ENCODE data around the gene PTPRS. TPM values are rescaled to one million over a fixed set of nuclear protein-coding genes. Genes with fewer than 3 reads are reported as not detected.

Gene PTPRS
- 107 and 172 TPM in 2 replicates for total RNA-seq

GRCh38 chr19:5340637-5341447 lies at the start of gene PTPRS:
PTPRS (minus strand) TSS chr19:5340812; CDS start chr19:5286140, 54,672 bp downstream.

Other genes with a start within 250 kb of the PTPRS start
- not detected in 2 replicates for gene ZNRF4, start 114.6 kb upstream of the PTPRS start, total RNA-seq
- 0.22 and 0.57 TPM in 2 replicates for gene TINCR, start 227.1 kb upstream of the PTPRS start, total RNA-seq